Measurements from ENCODE around the gene PLPPR4.
"Not testable (repeated sequence)": the region's sequence is repeated elsewhere in the genome, so short reads cannot be mapped to it uniquely, and the experiment has no call there.

Gene PLPPR4

GRCh38 chr1:99264201-99265021, at the start of gene PLPPR4:
Gene PLPPR4 (plus strand): TSS chr1:99264492. CDS start chr1:99264594, 102 bp downstream.
- no peak for DNase-seq (ENCODE audit: low spot score)

GRCh38 chr1:99216956-99217355, 47.3 kb upstream of the PLPPR4 start:
- no peak for DNase-seq (ENCODE audit: low spot score)

GRCh38 chr1:99217599-99217998, 46.7 kb upstream of the PLPPR4 start:
- no peak for DNase-seq (ENCODE audit: low spot score)

GRCh38 chr1:99218572-99218971, 45.7 kb upstream of the PLPPR4 start:
- no peak for DNase-seq (ENCODE audit: low spot score)

GRCh38 chr1:99218999-99219398, 45.3 kb upstream of the PLPPR4 start:
- no peak for DNase-seq (ENCODE audit: low spot score)

GRCh38 chr1:99227056-99227897, 37.0 kb upstream of the PLPPR4 start:
- DNase-seq (ENCODE audit: low spot score): no peak

GRCh38 chr1:99228153-99228552, 36.1 kb upstream of the PLPPR4 start:
- no peak for DNase-seq (ENCODE audit: low spot score)

GRCh38 chr1:99229122-99229521, 35.2 kb upstream of the PLPPR4 start:
- DNase-seq (ENCODE audit: low spot score): no peak

GRCh38 chr1:99230695-99231094, 33.6 kb upstream of the PLPPR4 start:
- no peak for DNase-seq (ENCODE audit: low spot score)

- DNase-seq (ENCODE audit: low spot score): no peak
Observed at GRCh38 chr1:99232172-99232571, 32.1 kb upstream of the PLPPR4 start.

- DNase-seq (ENCODE audit: low spot score): no peak
Observed at GRCh38 chr1:99233446-99233845, 30.8 kb upstream of the PLPPR4 start.

- no peak for DNase-seq (ENCODE audit: low spot score)
Observed at GRCh38 chr1:99236756-99237155, 27.5 kb upstream of the PLPPR4 start.

- DNase-seq (ENCODE audit: low spot score): no peak
Observed at GRCh38 chr1:99239690-99240089, 24.6 kb upstream of the PLPPR4 start.

- DNase-seq (ENCODE audit: low spot score): no peak
Observed at GRCh38 chr1:99240621-99241020, 23.7 kb upstream of the PLPPR4 start.

- no peak for DNase-seq (ENCODE audit: low spot score)
Observed at GRCh38 chr1:99246152-99246551, 18.1 kb upstream of the PLPPR4 start.

- no peak for DNase-seq (ENCODE audit: low spot score)
Observed at GRCh38 chr1:99247199-99247598, 17.1 kb upstream of the PLPPR4 start.

GRCh38 chr1:99250728-99251127, 13.6 kb upstream of the PLPPR4 start:
- no peak for DNase-seq (ENCODE audit: low spot score)

- DNase-seq (ENCODE audit: low spot score): no peak
Observed at GRCh38 chr1:99251308-99251707, 13.0 kb upstream of the PLPPR4 start.

- DNase-seq (ENCODE audit: low spot score): no peak
Observed at GRCh38 chr1:99252630-99253029, 11.7 kb upstream of the PLPPR4 start.

- not testable (repeated sequence) for DNase-seq (ENCODE audit: low spot score)
Observed at GRCh38 chr1:99260402-99260801, 3.9 kb upstream of the PLPPR4 start.

- DNase-seq (ENCODE audit: low spot score): no peak
Observed at GRCh38 chr1:99265124-99265523, 832 bp downstream of the PLPPR4 start.

GRCh38 chr1:99266726-99267125, 2.4 kb downstream of the PLPPR4 start:
- no peak for DNase-seq (ENCODE audit: low spot score)

GRCh38 chr1:99268021-99268420, 3.7 kb downstream of the PLPPR4 start:
- no peak for DNase-seq (ENCODE audit: low spot score)
